Measurements from ENCODE around the gene ABCC10.
"Not testable (repeated sequence)": the region's sequence is repeated elsewhere in the genome, so short reads cannot be mapped to it uniquely, and the experiment has no call there.

ABCC10 gene

GRCh38 chr6:43498291-43498690, 71.0 kb downstream of the ABCC10 start:
- DNase-seq = not testable (repeated sequence)

- no peak for DNase-seq
Observed at GRCh38 chr6:43499028-43499815, 71.9 kb downstream of the ABCC10 start.

Data from fibroblast of skin of scalp (primary cell).